Ishikawa (cell line): ENCODE results near the gene TMEM267.

Experiments
- CEBPB ChIP-seq: IDR thresholded peaks from 2 replicates; pipeline ENCODE4 v1.6.1; 2012
- CREB1 ChIP-seq: IDR thresholded peaks from 2 replicates; pipeline ENCODE4 v1.6.1; 2012; ENCODE audit warnings: low read depth
- EGR1 ChIP-seq: IDR thresholded peaks from 2 replicates; pipeline ENCODE4 v1.6.1; 2012
- EP300 ChIP-seq: IDR thresholded peaks from 2 replicates; pipeline ENCODE4 v1.6.1; 2012; ENCODE audit warnings: borderline replicate concordance
- FOXM1 ChIP-seq: IDR thresholded peaks from 2 replicates; pipeline ENCODE4 v1.6.1; 2012; ENCODE audit warnings: low read depth, borderline replicate concordance
- NFIC ChIP-seq: IDR thresholded peaks from 2 replicates; pipeline ENCODE4 v1.6.1; 2012
- RAD21 ChIP-seq: IDR thresholded peaks from 2 replicates; pipeline ENCODE4 v1.6.1; 2012; ENCODE audit warnings: low read depth
- TAF1 ChIP-seq: IDR thresholded peaks from 2 replicates; pipeline ENCODE4 v1.6.1; 2012; ENCODE audit warnings: low read depth, mild to moderate bottlenecking
- TCF12 ChIP-seq: IDR thresholded peaks from 2 replicates; pipeline ENCODE4 v1.6.1; 2012; ENCODE audit warnings: low read depth
- TEAD4 ChIP-seq: IDR thresholded peaks from 2 replicates; pipeline ENCODE4 v1.6.1; 2012
- YY1 ChIP-seq: IDR thresholded peaks from 2 replicates; pipeline ENCODE4 v1.6.1; 2012; ENCODE audit warnings: low read depth
- ZBTB7A ChIP-seq: IDR thresholded peaks from 2 replicates; pipeline ENCODE4 v1.6.1; 2012; ENCODE audit warnings: low read depth
- TF ChIP-seq, protein P1 (sequence below): IDR thresholded peaks from 2 replicates; pipeline ENCODE4 v1.6.1; 2012; ENCODE audit warnings: low read depth, mild to moderate bottlenecking
- TF ChIP-seq, protein P2 (sequence below): IDR thresholded peaks from 2 replicates; pipeline ENCODE4 v1.6.1; 2012
- TF ChIP-seq, protein P3 (sequence below): IDR thresholded peaks from 2 replicates; pipeline ENCODE4 v1.6.1; 2012

Gene TMEM267

DNA sequence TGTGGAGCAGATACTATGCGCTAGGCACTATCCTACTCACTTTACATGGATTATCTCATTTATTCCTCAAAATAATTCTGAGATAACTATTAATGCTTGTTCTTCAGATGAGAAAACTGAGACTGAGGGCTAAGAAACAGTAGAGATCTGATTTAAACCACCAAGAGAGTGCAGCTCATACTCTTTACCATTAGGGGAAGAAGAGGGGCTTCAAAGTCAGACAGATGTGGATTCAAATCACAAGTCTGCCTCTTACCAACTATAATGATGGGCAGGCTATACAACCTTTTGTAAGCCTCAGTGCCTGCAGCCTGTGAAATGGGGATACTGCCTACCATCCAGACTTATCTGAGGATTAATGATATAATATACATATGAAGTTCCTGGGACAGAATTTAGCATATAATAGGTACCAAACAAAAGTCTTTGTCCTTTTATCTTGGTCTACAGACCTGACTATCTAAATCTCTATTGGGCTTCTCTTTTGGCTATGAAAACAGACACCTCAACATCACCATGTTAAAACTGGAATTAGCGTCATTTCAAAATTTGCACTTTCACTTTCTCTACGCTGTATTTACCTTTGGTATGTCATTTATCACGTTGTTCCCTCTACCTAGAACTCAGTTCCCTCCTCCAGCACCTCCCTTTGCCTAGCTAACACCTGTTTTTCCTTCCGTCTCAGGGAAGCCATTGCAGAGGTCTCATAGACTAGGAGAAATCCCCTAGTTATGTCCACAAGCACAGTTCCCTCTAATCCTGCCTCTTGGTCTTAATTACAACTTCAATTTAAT is 13.8 kb upstream of the TMEM267 start:
- TF ChIP-seq EP300 (no peak), TCF12 (no peak), YY1 (no peak), ZBTB7A (no peak), NFIC (no peak), CEBPB (no peak), RAD21 (no peak), CREB1 (no peak), TEAD4 (no peak), FOXM1 (no peak), TAF1 (no peak), EGR1 (no peak)
- TF ChIP-seq, protein P1, sequence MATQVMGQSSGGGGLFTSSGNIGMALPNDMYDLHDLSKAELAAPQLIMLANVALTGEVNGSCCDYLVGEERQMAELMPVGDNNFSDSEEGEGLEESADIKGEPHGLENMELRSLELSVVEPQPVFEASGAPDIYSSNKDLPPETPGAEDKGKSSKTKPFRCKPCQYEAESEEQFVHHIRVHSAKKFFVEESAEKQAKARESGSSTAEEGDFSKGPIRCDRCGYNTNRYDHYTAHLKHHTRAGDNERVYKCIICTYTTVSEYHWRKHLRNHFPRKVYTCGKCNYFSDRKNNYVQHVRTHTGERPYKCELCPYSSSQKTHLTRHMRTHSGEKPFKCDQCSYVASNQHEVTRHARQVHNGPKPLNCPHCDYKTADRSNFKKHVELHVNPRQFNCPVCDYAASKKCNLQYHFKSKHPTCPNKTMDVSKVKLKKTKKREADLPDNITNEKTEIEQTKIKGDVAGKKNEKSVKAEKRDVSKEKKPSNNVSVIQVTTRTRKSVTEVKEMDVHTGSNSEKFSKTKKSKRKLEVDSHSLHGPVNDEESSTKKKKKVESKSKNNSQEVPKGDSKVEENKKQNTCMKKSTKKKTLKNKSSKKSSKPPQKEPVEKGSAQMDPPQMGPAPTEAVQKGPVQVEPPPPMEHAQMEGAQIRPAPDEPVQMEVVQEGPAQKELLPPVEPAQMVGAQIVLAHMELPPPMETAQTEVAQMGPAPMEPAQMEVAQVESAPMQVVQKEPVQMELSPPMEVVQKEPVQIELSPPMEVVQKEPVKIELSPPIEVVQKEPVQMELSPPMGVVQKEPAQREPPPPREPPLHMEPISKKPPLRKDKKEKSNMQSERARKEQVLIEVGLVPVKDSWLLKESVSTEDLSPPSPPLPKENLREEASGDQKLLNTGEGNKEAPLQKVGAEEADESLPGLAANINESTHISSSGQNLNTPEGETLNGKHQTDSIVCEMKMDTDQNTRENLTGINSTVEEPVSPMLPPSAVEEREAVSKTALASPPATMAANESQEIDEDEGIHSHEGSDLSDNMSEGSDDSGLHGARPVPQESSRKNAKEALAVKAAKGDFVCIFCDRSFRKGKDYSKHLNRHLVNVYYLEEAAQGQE, result no peak
- TF ChIP-seq, protein P2, sequence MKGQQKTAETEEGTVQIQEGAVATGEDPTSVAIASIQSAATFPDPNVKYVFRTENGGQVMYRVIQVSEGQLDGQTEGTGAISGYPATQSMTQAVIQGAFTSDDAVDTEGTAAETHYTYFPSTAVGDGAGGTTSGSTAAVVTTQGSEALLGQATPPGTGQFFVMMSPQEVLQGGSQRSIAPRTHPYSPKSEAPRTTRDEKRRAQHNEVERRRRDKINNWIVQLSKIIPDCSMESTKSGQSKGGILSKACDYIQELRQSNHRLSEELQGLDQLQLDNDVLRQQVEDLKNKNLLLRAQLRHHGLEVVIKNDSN, result no peak
- TF ChIP-seq, protein P3, sequence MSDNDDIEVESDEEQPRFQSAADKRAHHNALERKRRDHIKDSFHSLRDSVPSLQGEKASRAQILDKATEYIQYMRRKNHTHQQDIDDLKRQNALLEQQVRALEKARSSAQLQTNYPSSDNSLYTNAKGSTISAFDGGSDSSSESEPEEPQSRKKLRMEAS, result no peak

DNA sequence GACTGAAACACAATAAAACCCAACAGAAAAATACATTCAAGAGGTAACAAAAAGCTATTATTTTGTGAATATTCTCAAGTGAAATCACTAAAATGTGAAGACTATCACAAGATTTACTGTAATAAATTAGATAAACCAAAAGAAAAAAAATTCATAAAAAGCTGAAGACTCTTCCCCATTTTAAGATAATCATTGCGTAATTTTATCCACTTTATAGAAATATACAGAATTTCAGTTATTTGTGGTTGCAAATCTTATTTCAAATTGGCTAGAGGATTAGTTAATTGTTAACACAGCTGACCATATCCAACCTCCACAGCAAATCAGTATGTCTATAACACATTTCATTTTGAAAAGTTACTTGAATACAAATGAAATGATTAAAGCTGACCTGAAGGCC is 7.7 kb upstream of the TMEM267 start:
- no peak for TF ChIP-seq RAD21
- no peak for TF ChIP-seq FOXM1
- TF ChIP-seq TEAD4, result no peak
- TF ChIP-seq NFIC, result no peak
- TF ChIP-seq TAF1, result no peak
- TF ChIP-seq, protein P1, result no peak

DNA sequence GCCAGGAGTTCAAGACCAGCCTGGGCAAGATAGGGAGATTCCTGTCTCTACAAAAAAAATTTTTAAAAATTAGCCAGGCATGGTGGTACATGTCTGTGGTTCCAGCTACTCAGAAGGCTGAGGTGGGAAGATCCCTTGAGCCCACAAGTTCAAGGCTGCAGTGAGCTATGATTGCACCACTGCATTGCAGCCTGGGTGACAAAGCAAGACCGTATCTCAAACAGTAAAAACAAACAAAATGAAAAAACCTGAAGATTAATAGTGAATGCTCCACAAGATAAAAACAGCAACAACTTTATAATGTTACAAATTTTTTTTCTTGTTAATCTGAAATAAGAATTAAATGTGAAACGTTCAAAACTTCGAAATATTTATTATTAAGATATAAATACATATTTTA is 2.7 kb upstream of the TMEM267 start:
- TF ChIP-seq, protein P1, result no peak
- TF ChIP-seq CREB1 (no peak), YY1 (no peak), TEAD4 (no peak), EP300 (no peak), ZBTB7A (no peak), TAF1 (no peak), EGR1 (no peak), CEBPB (no peak), RAD21 (no peak), NFIC (no peak)
- TF ChIP-seq, protein P2, result no peak

DNA sequence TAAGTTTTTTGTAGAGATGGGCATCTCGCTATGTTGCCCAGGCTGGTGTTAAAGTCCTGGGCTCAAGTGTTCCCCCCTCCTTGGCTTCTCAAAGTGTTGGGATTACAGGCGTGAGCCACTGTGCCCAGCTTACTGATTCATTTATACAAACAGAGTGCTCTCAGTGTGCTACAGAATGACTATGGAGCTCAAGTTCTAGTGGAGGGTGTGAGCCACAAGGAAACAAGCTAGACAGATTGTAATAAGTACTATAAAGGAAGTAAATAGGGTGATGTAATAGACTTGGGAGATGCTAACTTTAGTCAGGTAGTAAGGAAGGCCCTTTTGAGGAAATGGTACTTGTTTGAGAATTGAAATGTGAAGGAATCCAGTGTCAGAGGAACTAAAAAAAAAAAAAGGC is 1.7 kb upstream of the TMEM267 start:
- TF ChIP-seq, protein P1, result no peak
- TF ChIP-seq TAF1, result no peak
- TF ChIP-seq FOXM1, result no peak
- TF ChIP-seq TCF12, result no peak
- no peak for TF ChIP-seq CEBPB
- no peak for TF ChIP-seq TEAD4
- TF ChIP-seq, protein P2, result no peak
- no peak for TF ChIP-seq CREB1
- no peak for TF ChIP-seq ZBTB7A
- TF ChIP-seq EGR1, result no peak
- TF ChIP-seq NFIC, result no peak
- no peak for TF ChIP-seq RAD21
- TF ChIP-seq, protein P3, result no peak
- TF ChIP-seq EP300, result no peak
- no peak for TF ChIP-seq YY1
